ENCODE results near the gene UNC80.
"Not testable (repeated sequence)": the region's sequence is repeated elsewhere in the genome, so short reads cannot be mapped to it uniquely, and the experiment has no call there.

Gene UNC80

DNA sequence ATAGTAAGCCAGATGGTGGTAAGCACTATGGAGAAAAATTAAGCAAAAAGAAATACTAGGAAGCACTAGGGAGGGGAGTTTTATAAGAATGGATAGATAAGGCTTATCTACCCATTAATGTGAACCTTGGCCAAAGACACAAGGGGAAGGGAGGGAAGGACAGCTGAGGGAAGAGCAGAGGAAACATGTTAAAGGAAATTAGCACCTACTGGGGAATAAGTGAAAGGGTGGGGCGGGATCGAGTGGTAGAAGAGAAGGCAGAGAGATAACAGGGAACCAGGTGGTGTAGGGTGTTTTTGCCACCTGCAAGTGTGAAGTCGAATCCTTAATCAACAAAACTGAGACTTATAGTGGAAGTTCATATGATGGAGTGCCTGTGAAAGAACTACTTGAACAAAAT, 1.7 kb downstream of the UNC80 start:
- TF ChIP-seq CTCF (IDR thresholded peaks at IDR 0.05) = no peak
- no peak for TF ChIP-seq ZFX (IDR thresholded peaks at IDR 0.05; ENCODE audit: borderline replicate concordance)

DNA sequence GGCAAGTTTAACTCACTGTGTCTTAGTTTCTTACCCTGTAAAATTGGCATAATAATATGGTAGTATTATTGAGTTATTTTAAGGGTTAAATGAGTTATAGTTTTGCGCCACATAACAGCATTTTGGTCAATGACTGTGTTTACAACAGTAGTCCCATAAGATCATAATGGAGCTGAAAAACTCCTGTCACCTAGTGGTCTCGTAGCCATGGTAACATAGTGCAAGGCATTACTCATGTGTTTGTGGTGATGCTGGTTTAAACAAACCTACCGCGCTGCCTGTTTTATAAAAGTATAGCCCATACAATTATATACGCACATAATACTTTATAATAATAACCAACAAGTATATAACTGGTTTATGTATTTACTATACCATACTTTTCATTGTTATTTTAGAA, 15.8 kb downstream of the UNC80 start:
- H3K27ac ChIP-seq = no peak overlapping the region
- TF ChIP-seq CTCF (IDR thresholded peaks at IDR 0.05) (no peak), ZFX (IDR thresholded peaks at IDR 0.05; ENCODE audit: borderline replicate concordance) (no peak)

More for the DNA sequence above, 1.7 kb downstream of the UNC80 start:
- H3K27ac ChIP-seq = no peak overlapping the region

GRCh38 chr2:209788925-209789324, 17.3 kb downstream of the UNC80 start:
- no peak overlapping the region for H3K27ac ChIP-seq
- TF ChIP-seq CTCF (IDR thresholded peaks at IDR 0.05) = no peak
- TF ChIP-seq ZFX (IDR thresholded peaks at IDR 0.05; ENCODE audit: borderline replicate concordance) = no peak

GRCh38 chr2:209790066-209790728, 18.6 kb downstream of the UNC80 start:
- H3K27ac ChIP-seq = no peak overlapping the region
- TF ChIP-seq CTCF (IDR thresholded peaks at IDR 0.05) (no peak), ZFX (IDR thresholded peaks at IDR 0.05; ENCODE audit: borderline replicate concordance) (no peak)

- no peak for TF ChIP-seq ZFX (IDR thresholded peaks at IDR 0.05; ENCODE audit: borderline replicate concordance)
- no peak overlapping the region for H3K27ac ChIP-seq
Observed at GRCh38 chr2:209791151-209791550, 19.5 kb downstream of the UNC80 start.

DNA sequence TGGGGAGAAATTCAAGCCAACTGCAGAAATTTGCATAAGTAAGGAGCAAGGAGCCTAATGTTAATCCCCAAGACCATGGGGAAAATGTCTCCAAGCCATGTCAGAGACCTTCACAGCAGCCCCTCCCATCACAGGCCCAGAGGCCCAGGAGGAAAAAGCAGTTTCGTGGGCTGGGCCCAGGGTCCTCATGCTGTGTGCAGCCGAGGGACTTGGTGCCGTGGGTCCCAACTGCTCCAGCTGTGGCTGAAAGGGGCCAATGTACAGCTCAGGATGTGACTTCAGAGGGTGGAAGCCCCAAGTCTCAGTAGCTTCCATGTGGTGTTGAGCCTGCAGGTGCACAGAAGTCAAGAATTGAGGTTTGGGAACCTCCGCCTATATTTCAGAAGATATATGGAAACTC, 23.8 kb downstream of the UNC80 start:
- not testable (repeated sequence) for H3K27ac ChIP-seq

- no peak overlapping the region for H3K27ac ChIP-seq
- TF ChIP-seq ZFX (IDR thresholded peaks at IDR 0.05; ENCODE audit: borderline replicate concordance) (no peak), CTCF (IDR thresholded peaks at IDR 0.05) (no peak)
Observed at GRCh38 chr2:209805351-209805750, 33.7 kb downstream of the UNC80 start.

DNA sequence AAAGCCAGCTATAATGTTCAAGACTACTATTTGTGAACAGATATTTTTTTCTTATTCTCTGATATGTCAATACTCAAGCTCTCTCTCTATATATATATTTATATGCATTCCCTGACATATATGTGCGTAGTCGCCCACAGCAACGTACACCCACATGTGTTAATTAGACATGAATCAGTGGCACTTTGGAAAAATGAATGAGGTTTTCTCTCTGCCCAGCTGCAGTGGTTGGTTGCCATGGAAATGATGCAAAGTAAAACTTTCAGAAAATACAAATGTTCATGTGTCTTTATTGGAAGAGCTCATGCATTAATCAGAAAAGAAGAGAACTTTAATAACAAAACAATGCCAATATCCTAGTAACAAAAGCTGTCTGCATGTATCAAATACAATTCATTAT, 34.7 kb downstream of the UNC80 start:
- no peak for TF ChIP-seq CTCF (IDR thresholded peaks at IDR 0.05)
- TF ChIP-seq ZFX (IDR thresholded peaks at IDR 0.05; ENCODE audit: borderline replicate concordance) = no peak
- no peak overlapping the region for H3K27ac ChIP-seq
